ENCODE results near the gene GRID2. TPM values are rescaled to one million over a fixed set of nuclear protein-coding genes. Genes with fewer than 3 reads are reported as not detected.
A peak's percentile ranks its signal among the peaks of the same experiment; 100 is the strongest.

GRID2 gene
- total RNA-seq, 1 experiment from 2014 or later: not detected

DNA sequence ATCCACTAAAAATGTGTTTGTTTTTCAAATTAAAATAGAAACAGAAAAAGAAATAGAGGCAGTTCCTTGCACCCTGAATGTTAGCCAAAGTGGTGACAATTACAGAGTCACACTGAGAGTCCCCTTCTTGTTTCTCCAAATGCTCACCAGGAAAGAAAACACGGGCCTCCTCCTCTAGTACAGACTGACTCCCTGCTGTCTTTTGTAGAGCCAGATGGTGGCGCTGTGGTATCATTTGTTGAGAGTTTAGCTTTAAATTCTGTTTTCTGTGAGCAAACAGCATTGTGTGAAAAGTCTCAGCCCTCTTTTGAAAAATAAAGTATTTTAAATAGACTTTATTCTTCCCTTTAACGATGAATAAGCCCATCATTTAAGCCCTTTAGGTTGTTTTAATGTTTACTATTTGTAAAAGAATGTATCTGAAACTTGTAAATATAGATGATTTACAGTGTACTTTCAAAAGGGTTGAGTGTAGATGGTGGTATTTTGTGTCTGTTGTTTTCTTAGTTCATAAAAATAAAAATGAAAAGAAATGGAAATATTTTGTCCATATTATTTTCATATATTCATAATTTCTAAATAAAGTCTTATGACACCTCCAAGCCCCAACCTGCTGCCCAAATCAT, 1487.9 kb downstream of the GRID2 start:
- peak; percentile 85 for DNase-seq (ENCODE audit: low spot score)

DNA sequence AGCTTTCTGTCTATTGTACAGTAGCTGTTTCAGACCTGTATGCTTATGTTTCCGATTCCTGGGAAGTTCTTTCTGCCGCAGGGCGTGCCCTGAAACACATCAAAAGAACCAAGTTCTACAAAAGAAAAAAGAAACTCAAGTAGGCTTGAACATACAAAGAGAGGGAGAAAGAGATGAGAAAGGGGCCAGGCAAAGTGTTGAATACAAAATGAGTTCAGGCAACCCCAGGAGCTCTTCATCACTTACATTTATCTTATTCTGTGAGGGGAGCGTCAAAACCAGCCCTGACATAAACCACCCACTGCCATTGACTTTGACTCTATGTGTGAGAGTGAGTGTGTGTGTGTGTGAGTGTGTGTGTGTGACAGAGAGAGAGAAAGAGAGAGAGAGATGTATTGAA, 1498.3 kb downstream of the GRID2 start:
- no peak for DNase-seq (ENCODE audit: low spot score)

DNA sequence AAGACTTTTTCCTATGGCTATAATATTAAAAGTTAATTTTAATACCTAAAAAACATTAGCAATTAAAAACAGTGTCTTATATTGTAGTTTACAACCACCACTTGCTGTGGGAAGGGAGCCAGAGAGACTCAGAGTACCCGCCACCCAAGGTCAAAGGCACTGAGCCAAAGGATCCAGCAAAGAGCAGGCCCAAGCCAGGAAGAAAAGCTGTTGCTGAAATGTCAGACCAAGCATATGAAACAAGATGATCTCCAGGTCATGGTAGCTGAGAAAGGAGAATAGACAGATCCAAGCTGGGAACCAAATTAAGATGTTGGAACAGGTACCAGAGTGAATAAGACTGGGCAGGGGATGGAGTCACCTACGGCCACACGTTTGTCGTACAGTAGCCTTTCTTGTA, 1506.0 kb downstream of the GRID2 start:
- no peak for DNase-seq (ENCODE audit: low spot score)

DNA sequence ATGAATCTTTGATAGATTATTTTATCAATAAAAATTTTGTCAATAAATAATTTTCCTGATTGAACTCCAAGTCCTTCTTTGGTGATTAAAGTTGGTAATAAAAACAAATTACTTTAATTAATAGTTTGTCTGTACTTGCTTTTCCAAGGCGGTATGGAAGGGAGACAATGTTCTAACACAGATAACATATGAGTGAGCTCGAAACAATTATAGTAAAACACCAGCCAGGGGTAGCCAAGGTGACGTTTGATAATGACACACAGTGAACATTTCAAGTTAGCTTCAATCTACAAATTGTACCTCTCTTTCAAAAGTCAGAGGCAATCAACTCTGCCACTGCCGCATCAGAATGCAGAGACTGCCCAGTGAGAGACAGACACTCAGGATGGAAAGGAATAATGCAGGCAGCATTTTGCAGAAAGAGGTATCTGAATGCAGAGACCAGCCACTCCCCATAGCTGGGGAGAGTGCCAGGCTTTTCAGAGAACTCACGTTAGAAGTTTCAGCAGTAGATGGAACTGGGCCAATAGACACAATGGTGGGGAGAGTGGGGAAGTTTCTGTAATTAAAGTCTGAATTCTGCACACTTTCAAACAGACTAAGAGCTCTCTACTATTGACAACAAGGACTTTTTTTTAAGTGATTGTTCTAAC, 1506.7 kb downstream of the GRID2 start:
- no peak for DNase-seq (ENCODE audit: low spot score)

DNA sequence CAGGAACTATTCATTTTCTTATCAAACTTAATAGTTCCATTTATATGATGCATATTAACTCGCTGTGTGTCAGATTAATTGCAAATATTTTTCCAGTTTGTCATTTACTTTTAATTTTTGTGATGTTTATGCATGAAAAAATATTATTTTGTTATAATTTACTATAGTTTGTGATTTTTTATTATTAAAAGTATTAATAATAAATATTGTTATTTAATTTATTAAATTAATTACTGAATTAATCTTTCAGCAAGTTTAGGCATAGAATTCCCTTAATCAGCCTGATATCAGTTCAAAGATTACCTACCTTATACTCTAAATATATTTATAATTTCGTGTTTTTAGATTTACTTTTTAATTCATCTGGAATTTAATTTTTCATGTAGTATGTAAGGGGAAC, 1509.3 kb downstream of the GRID2 start:
- no peak for DNase-seq (ENCODE audit: low spot score)

DNA sequence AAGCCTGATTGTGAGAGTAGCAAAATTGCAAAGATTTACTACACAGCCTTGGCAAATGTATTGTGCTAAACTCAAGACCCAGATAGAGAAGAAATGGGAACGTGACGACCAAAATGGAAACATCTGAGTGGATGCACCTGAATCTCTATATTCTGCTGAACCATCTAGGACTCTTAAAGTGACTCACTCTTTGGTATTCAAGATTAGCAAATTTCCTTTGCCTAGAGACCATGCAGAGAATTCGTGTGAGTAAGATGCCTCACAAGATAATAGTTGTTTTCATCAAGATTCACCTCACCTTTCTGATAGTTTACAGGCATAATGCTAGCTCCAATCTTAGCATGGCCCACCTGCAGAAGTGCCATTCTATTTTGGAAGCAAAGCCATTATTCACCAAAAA, 1510.4 kb downstream of the GRID2 start:
- no peak for DNase-seq (ENCODE audit: low spot score)

DNA sequence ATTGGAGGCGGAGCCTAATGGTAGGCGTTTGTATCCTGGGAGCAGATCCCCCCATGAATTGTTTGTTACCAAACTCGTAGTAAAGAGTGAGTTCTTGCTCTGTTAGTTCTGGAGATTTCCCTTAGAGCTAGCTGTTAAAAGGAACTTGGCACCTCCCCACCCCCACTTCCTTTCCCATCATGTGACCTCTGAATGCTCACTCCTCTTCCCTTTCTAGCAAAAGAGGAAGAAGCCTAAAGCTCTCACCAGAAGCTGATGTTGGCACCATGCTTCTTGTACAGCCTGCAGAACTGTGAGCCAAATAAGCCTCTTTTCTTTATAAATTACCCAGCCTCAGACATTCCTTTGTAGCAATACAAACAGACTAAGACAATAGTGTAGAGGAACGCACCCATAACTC, 1511.0 kb downstream of the GRID2 start:
- DNase-seq (ENCODE audit: low spot score): no peak

Small RNA genes within 50 kb of the gene (small RNA-seq; reads per million reads assigned to genes)
- gene RNA5SP164: 0.22 reads per million

All from HT-29 (cell line).